ENCODE measurements around the gene VPREB3. TPM values are rescaled to one million over a fixed set of nuclear protein-coding genes. Genes with fewer than 3 reads are reported as not detected.
A peak's percentile ranks its signal among the peaks of the same experiment; 100 is the strongest.

Gene VPREB3
- total and polyA plus RNA-seq, 2 donors (not counting 1 experiment from before 2014, with no cell fraction given), result 92.7 to 461 TPM

DNA sequence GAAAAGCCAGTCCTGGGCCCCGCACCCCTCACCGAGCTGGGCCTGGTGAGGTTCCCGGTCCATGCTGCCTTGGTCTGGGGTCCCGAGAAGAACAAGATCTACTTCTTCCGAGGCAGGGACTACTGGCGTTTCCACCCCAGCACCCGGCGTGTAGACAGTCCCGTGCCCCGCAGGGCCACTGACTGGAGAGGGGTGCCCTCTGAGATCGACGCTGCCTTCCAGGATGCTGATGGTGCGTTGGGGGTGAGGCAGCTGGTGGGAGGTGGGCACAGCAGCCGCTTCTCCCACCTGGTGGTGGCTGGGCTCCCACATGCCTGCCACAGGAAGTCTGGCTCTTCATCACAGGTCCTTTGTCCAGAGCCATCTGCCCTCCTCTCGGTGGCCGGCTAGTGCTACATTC lies 28.0 kb upstream of the VPREB3 start:
- no peak for ATAC-seq (ENCODE audit: low read depth)
- Histone ChIP-seq H3K9me3 (ENCODE audit: control extremely low read depth in 1 of 3, control insufficient read depth in 2 of 3, insufficient read depth in 1 of 3, low read length in 2 of 3) (no peaks in the 10 kb centered on the region), H3K9ac (ENCODE audit: low read length) (no peak overlapping the region), H3K79me2 (ENCODE audit: control insufficient read depth, insufficient read depth, low read length) (no peaks in the 10 kb centered on the region), H2AFZ (ENCODE audit: insufficient read depth, low read depth, low read length, poor library complexity, severe bottlenecking) (no peak overlapping the region), H4K20me1 (ENCODE audit: control insufficient read depth, insufficient read depth, low read length, poor library complexity, severe bottlenecking) (no peaks in the 10 kb centered on the region), H3K27ac (ENCODE audit: low read length in 2 of 2) (no peak overlapping the region), H3K4me3 (ENCODE audit: control extremely low read depth in 1 of 5, extremely low read depth in 1 of 5, insufficient read depth in 1 of 5, low read depth in 2 of 5, low read length in 4 of 5) (no peak overlapping the region), H3K4me2 (replicated peaks; ENCODE audit: low read depth, low read length, poor library complexity, severe bottlenecking) (no peak overlapping the region), H3K4me1 (ENCODE audit: control insufficient read depth in 2 of 2, insufficient read depth in 2 of 2, low read length in 2 of 2) (peaks cover 17 to 19% of the 10 kb centered on the region in 2 donors), H3K27me3 (replicated peaks in 1 of 4; ENCODE audit: control extremely low read depth in 1 of 4, control insufficient read depth in 3 of 4, insufficient read depth in 4 of 4, low read length in 3 of 4) (no peaks in the 10 kb centered on the region), H3K36me3 (replicated peaks in 1 of 2; ENCODE audit: control extremely low read depth in 1 of 2, control insufficient read depth in 1 of 2, extremely low read depth in 1 of 2, insufficient read depth in 2 of 2, low read length in 1 of 2) (peaks cover 0 to 10% of the 10 kb centered on the region in 2 experiments)
- Mint-ChIP-seq H3K4me1 (peaks cover 12% of the 10 kb centered on the region), H3K27me3 (no peaks in the 10 kb centered on the region), H3K9me3 (ENCODE audit: insufficient read depth) (no peaks in the 10 kb centered on the region), H3K27ac (peak overlapping the region; percentile 37), H3K4me3 (no peak overlapping the region)
- no peak for TF ChIP-seq EZH2 (IDR thresholded peaks at IDR 0.05; ENCODE audit: borderline replicate concordance, insufficient read depth, low read depth, low read length, poor library complexity, severe bottlenecking)
- TF ChIP-seq, protein P1, sequence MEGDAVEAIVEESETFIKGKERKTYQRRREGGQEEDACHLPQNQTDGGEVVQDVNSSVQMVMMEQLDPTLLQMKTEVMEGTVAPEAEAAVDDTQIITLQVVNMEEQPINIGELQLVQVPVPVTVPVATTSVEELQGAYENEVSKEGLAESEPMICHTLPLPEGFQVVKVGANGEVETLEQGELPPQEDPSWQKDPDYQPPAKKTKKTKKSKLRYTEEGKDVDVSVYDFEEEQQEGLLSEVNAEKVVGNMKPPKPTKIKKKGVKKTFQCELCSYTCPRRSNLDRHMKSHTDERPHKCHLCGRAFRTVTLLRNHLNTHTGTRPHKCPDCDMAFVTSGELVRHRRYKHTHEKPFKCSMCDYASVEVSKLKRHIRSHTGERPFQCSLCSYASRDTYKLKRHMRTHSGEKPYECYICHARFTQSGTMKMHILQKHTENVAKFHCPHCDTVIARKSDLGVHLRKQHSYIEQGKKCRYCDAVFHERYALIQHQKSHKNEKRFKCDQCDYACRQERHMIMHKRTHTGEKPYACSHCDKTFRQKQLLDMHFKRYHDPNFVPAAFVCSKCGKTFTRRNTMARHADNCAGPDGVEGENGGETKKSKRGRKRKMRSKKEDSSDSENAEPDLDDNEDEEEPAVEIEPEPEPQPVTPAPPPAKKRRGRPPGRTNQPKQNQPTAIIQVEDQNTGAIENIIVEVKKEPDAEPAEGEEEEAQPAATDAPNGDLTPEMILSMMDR (IDR thresholded peaks at IDR 0.05), result no peak
- WGBS (ENCODE audit: insufficient coverage), result 96% methylated on average over 10 of the region's 16 CpGs
- intact Hi-C loops (cut with micrococcal nuclease), result loop anchor here (10.0 kb wide), 1 partner anchor 233 kb away; the partner anchor contains the start of gene CABIN1
- ChIA-PET POLR2A (no interaction called here), CTCF (no interaction called here)
- DNase-seq, result no peak

DNA sequence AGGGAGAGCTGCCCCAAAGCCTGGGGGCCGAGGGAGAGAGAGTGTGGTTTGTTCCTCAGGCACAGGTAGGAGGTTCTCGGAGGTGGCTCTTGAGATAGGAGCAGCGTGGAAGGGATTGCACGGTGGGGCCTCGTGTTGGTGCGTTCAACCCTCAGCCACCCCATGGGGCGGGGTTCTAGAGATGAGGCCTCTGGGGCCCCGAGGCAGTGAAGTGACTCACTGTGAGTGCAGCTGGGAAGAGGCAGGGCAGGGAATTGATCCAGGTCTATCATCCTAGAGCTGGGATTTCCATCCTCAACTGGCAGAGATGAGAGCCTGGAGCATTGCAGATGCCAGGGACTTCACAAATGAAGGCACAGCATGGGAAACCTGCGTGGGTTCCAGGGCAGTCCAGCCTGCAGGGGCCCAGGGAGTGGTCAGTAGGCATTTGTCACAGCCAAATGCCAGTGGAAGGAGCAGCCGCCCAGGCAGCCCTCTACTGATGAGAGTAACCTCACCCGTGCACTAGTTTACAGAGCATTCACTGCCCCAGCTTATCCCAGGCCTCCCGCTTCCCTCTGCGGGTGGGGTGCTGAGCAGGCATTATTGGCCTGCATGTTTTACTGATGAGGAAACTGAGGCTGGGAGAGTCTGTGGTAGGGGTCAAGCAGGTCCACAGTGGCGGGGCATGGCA lies 27.4 kb upstream of the VPREB3 start:
- no peak overlapping the region for H3K4me3 ChIP-seq (ENCODE audit: control extremely low read depth in 1 of 5, extremely low read depth in 1 of 5, insufficient read depth in 1 of 5, low read depth in 2 of 5, low read length in 4 of 5)
- intact Hi-C loops (cut with micrococcal nuclease), result loop anchor here (10.0 kb wide), 1 partner anchor 233 kb away; the partner anchor contains the start of gene CABIN1
- Mint-ChIP-seq H3K4me3 (no peak overlapping the region), H3K27me3 (no peaks in the 10 kb centered on the region), H3K27ac (no peak overlapping the region), H3K4me1 (peaks cover 11% of the 10 kb centered on the region), H3K9me3 (ENCODE audit: insufficient read depth) (no peaks in the 10 kb centered on the region)
- H3K79me2 ChIP-seq (ENCODE audit: control insufficient read depth, insufficient read depth, low read length), result no peaks in the 10 kb centered on the region
- H3K27me3 ChIP-seq (replicated peaks in 1 of 4; ENCODE audit: control extremely low read depth in 1 of 4, control insufficient read depth in 3 of 4, insufficient read depth in 4 of 4, low read length in 3 of 4), result no peaks in the 10 kb centered on the region
- CTCF ChIA-PET, result no interaction called here
- H3K9ac ChIP-seq (ENCODE audit: low read length), result no peak overlapping the region
- H3K9me3 ChIP-seq (ENCODE audit: control extremely low read depth in 1 of 3, control insufficient read depth in 2 of 3, insufficient read depth in 1 of 3, low read length in 2 of 3), result no peaks in the 10 kb centered on the region
- TF ChIP-seq, protein P1 (IDR thresholded peaks at IDR 0.05), result no peak
- TF ChIP-seq EZH2 (IDR thresholded peaks at IDR 0.05; ENCODE audit: borderline replicate concordance, insufficient read depth, low read depth, low read length, poor library complexity, severe bottlenecking), result no peak
- 93% methylated on average over 12 of the region's 14 CpGs for WGBS (ENCODE audit: insufficient coverage)
- peaks cover 17 to 18% of the 10 kb centered on the region in 2 donors for H3K4me1 ChIP-seq (ENCODE audit: control insufficient read depth in 2 of 2, insufficient read depth in 2 of 2, low read length in 2 of 2)
- peaks cover 0 to 10% of the 10 kb centered on the region in 2 experiments for H3K36me3 ChIP-seq (replicated peaks in 1 of 2; ENCODE audit: control extremely low read depth in 1 of 2, control insufficient read depth in 1 of 2, extremely low read depth in 1 of 2, insufficient read depth in 2 of 2, low read length in 1 of 2)
- no peaks in the 10 kb centered on the region for H4K20me1 ChIP-seq (ENCODE audit: control insufficient read depth, insufficient read depth, low read length, poor library complexity, severe bottlenecking)
- POLR2A ChIA-PET, result no interaction called here
- no peak overlapping the region for H2AFZ ChIP-seq (ENCODE audit: insufficient read depth, low read depth, low read length, poor library complexity, severe bottlenecking)
- no peak for ATAC-seq (ENCODE audit: low read depth)
- no peak for DNase-seq
- H3K4me2 ChIP-seq (replicated peaks; ENCODE audit: low read depth, low read length, poor library complexity, severe bottlenecking), result no peak overlapping the region
- no peak overlapping the region for H3K27ac ChIP-seq (ENCODE audit: low read length in 2 of 2)

Data from B cell (primary cell).